H9 (cell line): ENCODE measurements around the gene TAS2R13. TPM values are rescaled to one million over a fixed set of nuclear protein-coding genes. Genes with fewer than 3 reads are reported as not detected.

ENCODE experiments used
- DNase-seq: peaks from one replicate; pipeline ENCODE4 v3.0.0-alpha.2; 2017
- H2AFZ ChIP-seq: one replicate; pipeline ENCODE4 v1.6.1; 2013; ENCODE audit warnings: mild to moderate bottlenecking, low read length, control low read depth, moderate library complexity
- H2AK5ac ChIP-seq: 2 replicates; pipeline ENCODE4 v1.6.1; 2013; ENCODE audit warnings: low read length, control low read depth, mixed read lengths; ENCODE audit not compliant: insufficient read length
- H2BK120ac ChIP-seq: one replicate; pipeline ENCODE4 v1.6.1; 2013; ENCODE audit warnings: low read depth, mild to moderate bottlenecking, low read length, control low read depth, inconsistent platforms; ENCODE audit not compliant: poor library complexity, severe bottlenecking
- H2BK12ac ChIP-seq: 2 replicates; pipeline ENCODE4 v1.6.1; 2013; ENCODE audit warnings: low read length, control low read depth, mixed read lengths, low read depth; ENCODE audit not compliant: insufficient read length
- H2BK15ac ChIP-seq: 2 replicates; pipeline ENCODE4 v1.6.1; 2013; ENCODE audit warnings: low read depth, low read length, control low read depth
- H2BK20ac ChIP-seq: one replicate; pipeline ENCODE4 v1.6.1; 2013; ENCODE audit warnings: low read depth, mild to moderate bottlenecking, low read length, control low read depth, inconsistent platforms; ENCODE audit not compliant: poor library complexity, severe bottlenecking
- H2BK5ac ChIP-seq: 2 replicates; pipeline ENCODE4 v1.6.1; 2013; ENCODE audit warnings: low read length, control low read depth, mixed read lengths; ENCODE audit not compliant: insufficient read length
- H3K14ac ChIP-seq: 2 replicates; pipeline ENCODE4 v1.6.1; 2013; ENCODE audit warnings: low read length, control low read depth; ENCODE audit not compliant: insufficient read depth
- H3K18ac ChIP-seq: 2 replicates; pipeline ENCODE4 v1.6.1; 2013; ENCODE audit warnings: low read depth, mild to moderate bottlenecking, mixed read lengths, low read length, control low read depth; ENCODE audit not compliant: insufficient read length
- H3K23ac ChIP-seq: 2 replicates; pipeline ENCODE4 v1.6.1; 2013; ENCODE audit warnings: low read length, control low read depth, mixed read lengths, low read depth; ENCODE audit not compliant: insufficient read length
- H3K23me2 ChIP-seq: 2 replicates; pipeline ENCODE4 v1.6.1; 2013; ENCODE audit warnings: low read depth, mild to moderate bottlenecking, mixed read lengths, low read length, control low read depth; ENCODE audit not compliant: insufficient read length, poor library complexity, severe bottlenecking
- H3K27ac ChIP-seq: 2 replicates; pipeline ENCODE4 v1.5.1; 2013; ENCODE audit warnings: low read length, control low read depth, mixed read lengths, low read depth; ENCODE audit not compliant: insufficient read length
- H3K27me3 ChIP-seq: 2 replicates; pipeline ENCODE4 v1.6.1; 2013; ENCODE audit warnings: low read length, control low read depth, inconsistent platforms; ENCODE audit not compliant: insufficient read depth
- H3K4ac ChIP-seq: 2 replicates; pipeline ENCODE4 v1.6.1; 2013; ENCODE audit warnings: low read depth, mild to moderate bottlenecking, control low read depth, inconsistent platforms, low read length, moderate library complexity
- H3K4me1 ChIP-seq: 2 replicates; pipeline ENCODE4 v1.6.1; 2013; ENCODE audit warnings: low read length, control low read depth, inconsistent platforms; ENCODE audit not compliant: insufficient read depth
- H3K4me2 ChIP-seq: 2 replicates; pipeline ENCODE4 v1.6.1; 2013; ENCODE audit warnings: low read length, control low read depth, mixed read lengths; ENCODE audit not compliant: insufficient read length, insufficient read depth
- H3K56ac ChIP-seq: 2 replicates; pipeline ENCODE4 v1.6.1; 2013; ENCODE audit warnings: low read depth, mild to moderate bottlenecking, mixed read lengths, low read length, control low read depth; ENCODE audit not compliant: insufficient read length
- H3K79me1 ChIP-seq: 2 replicates; pipeline ENCODE4 v1.6.1; 2013; ENCODE audit warnings: low read depth, mild to moderate bottlenecking, moderate library complexity, low read length, control low read depth, inconsistent platforms; ENCODE audit not compliant: insufficient read depth, poor library complexity, severe bottlenecking
- H3K79me2 ChIP-seq: 2 replicates; pipeline ENCODE4 v1.6.1; 2013; ENCODE audit warnings: low read length, control low read depth, inconsistent platforms; ENCODE audit not compliant: insufficient read depth
- H3K9ac ChIP-seq: 2 replicates; pipeline ENCODE4 v1.6.1; 2013; ENCODE audit warnings: low read length, control low read depth, mixed read lengths; ENCODE audit not compliant: insufficient read length; ENCODE audit errors: extremely low read depth
- H3K9me3 ChIP-seq: one replicate; pipeline ENCODE4 v1.6.1; 2013; ENCODE audit warnings: low read depth, low read length, inconsistent platforms; ENCODE audit not compliant: control insufficient read depth
- H3T11ph ChIP-seq: one replicate; pipeline ENCODE4 v1.6.1; 2013; ENCODE audit warnings: mild to moderate bottlenecking, low read length, control low read depth, inconsistent platforms
- H4K20me1 ChIP-seq: one replicate; pipeline ENCODE4 v1.6.1; 2013; ENCODE audit not compliant: control insufficient read depth, insufficient read length, insufficient read depth
- H4K5ac ChIP-seq: 2 replicates; pipeline ENCODE4 v1.6.1; 2013; ENCODE audit warnings: low read depth, mild to moderate bottlenecking, mixed read lengths, low read length, control low read depth; ENCODE audit not compliant: insufficient read length
- H4K8ac ChIP-seq: replicated peaks from 2 replicates; pipeline ENCODE4 v1.6.1; 2013; ENCODE audit warnings: low read length, control low read depth, mixed read lengths, low read depth; ENCODE audit not compliant: insufficient read length
- H4K91ac ChIP-seq: 2 replicates; pipeline ENCODE4 v1.6.1; 2013; ENCODE audit warnings: low read depth, mild to moderate bottlenecking, moderate library complexity, mixed read lengths, low read length, control low read depth; ENCODE audit not compliant: insufficient read length
- H3K27ac Mint-ChIP-seq, 3 experiments: 2 replicates in 2 of 3; 3 replicates in 1 of 3; pipeline ENCODE4 v1.8.0; 2020 to 2021; ENCODE audit warnings: mixed read lengths in 3 of 3, mild to moderate bottlenecking in 1 of 3, moderate library complexity in 1 of 3
- H3K27me3 Mint-ChIP-seq: 2 replicates; pipeline ENCODE4 v1.8.0; 2021; ENCODE audit warnings: low read depth, mild to moderate bottlenecking, moderate library complexity, mixed read lengths
- H3K36me3 Mint-ChIP-seq, 3 experiments: 2 replicates in 2 of 3; 3 replicates in 1 of 3; pipeline ENCODE4 v1.8.0; 2020 to 2021; ENCODE audit warnings: low read depth in 3 of 3, mixed read lengths in 3 of 3; ENCODE audit not compliant: insufficient read depth in 1 of 3
- H3K4me1 Mint-ChIP-seq, 2 experiments: 2 replicates each; pipeline ENCODE4 v1.8.0; 2020; ENCODE audit warnings: mixed read lengths in 2 of 2
- H3K4me3 Mint-ChIP-seq, 2 experiments: 2 replicates in 1 of 2; 3 replicates in 1 of 2; pipeline ENCODE4 v1.8.0; 2020 to 2021; ENCODE audit warnings: mild to moderate bottlenecking in 2 of 2, mixed read lengths in 2 of 2, moderate library complexity in 1 of 2
- H3K9me3 Mint-ChIP-seq, 2 experiments: 2 replicates in 1 of 2; 3 replicates in 1 of 2; pipeline ENCODE4 v1.8.0; 2020; ENCODE audit warnings: mild to moderate bottlenecking in 2 of 2, mixed read lengths in 2 of 2, moderate library complexity in 1 of 2
- CTCF ChIP-seq: fragments of 200-600 bp; sonication (generic); conservative IDR thresholded peaks from 3 replicates; pipeline ENCODE4 v1.8.0; 2021; ENCODE audit warnings: antibody characterized with exemption, mild to moderate bottlenecking
- WGBS: extraction: QIAGEN DNeasy Blood & Tissue Kit; methylation state at CpG from one replicate; pipeline ENCODE4 v1.1.7; 2013; ENCODE audit warnings: missing lambda C conversion rate, low lambda C conversion rate, mixed read lengths; ENCODE audit not compliant: insufficient read length; ENCODE audit errors: extremely low coverage; 5-methylcytosine and 5-hydroxymethylcytosine counted together
- total RNA-seq: library from RNA; stranded (reverse); gene quantifications from 2 replicates; pipeline ENCODE4 v1.2.1, GENCODE V29; 2021

TAS2R13 gene
- total RNA-seq, 1 experiment from 2014 or later = 0.50 TPM

- Mint-ChIP-seq H3K4me3 (no peak overlapping the region), H3K9me3 (peaks cover 17 to 30% of the 10 kb centered on the region in 2 experiments), H3K27me3 (peaks cover 2% of the 10 kb centered on the region; the same call in 1 of the 2 replicates), H3K4me1 (no peaks in the 10 kb centered on the region), H3K36me3 (peaks cover 13 to 20% (median 14%) of the 10 kb centered on the region in 3 experiments), H3K27ac (peak overlapping the region in 1 of 3 experiments; percentile 87; a peak in 1 of 7 replicates)
- no peak overlapping the region for H2BK120ac ChIP-seq
- no peaks in the 10 kb centered on the region for H3K23me2 ChIP-seq
- no peaks in the 10 kb centered on the region for H3K79me2 ChIP-seq
- H3K18ac ChIP-seq = no peak overlapping the region
- no peaks in the 10 kb centered on the region for H3K79me1 ChIP-seq
- no peak overlapping the region for H4K91ac ChIP-seq
- no peak overlapping the region for H3K9ac ChIP-seq
- no peaks in the 10 kb centered on the region for H3K9me3 ChIP-seq
- H4K8ac ChIP-seq = no peak overlapping the region
- no CpG with 5 or more reads among the region's 1 CpG for WGBS
- H3T11ph ChIP-seq = no peak overlapping the region
- no peak for TF ChIP-seq CTCF
- no peaks in the 10 kb centered on the region for H3K27me3 ChIP-seq
- H3K4me1 ChIP-seq = no peaks in the 10 kb centered on the region
- H2AFZ ChIP-seq = no peak overlapping the region
- no peak overlapping the region for H2BK12ac ChIP-seq
- H3K14ac ChIP-seq = no peak overlapping the region
- H2BK15ac ChIP-seq = no peak overlapping the region
- no peak overlapping the region for H3K27ac ChIP-seq
- H3K4me2 ChIP-seq = no peak overlapping the region
- no peak overlapping the region for H2BK5ac ChIP-seq
- H3K56ac ChIP-seq = no peak overlapping the region
- no peak overlapping the region for H4K5ac ChIP-seq
- no peak for DNase-seq
- H2BK20ac ChIP-seq = no peak overlapping the region
- H4K20me1 ChIP-seq = no peaks in the 10 kb centered on the region
- H3K23ac ChIP-seq = no peak overlapping the region
- no peak overlapping the region for H2AK5ac ChIP-seq
- H3K4ac ChIP-seq = no peak overlapping the region
These were observed 8.4 kb downstream of the TAS2R13 start for GRCh38 chr12:10900972-10901371.
